Fibroblast of lung (primary cell): ENCODE measurements around the gene PSMB11. TPM values are rescaled to one million over a fixed set of nuclear protein-coding genes. Genes with fewer than 3 reads are reported as not detected.

Experiments
- DNase-seq, 2 donors: peaks; one replicate each; pipeline versions ENCODE4 v3.0.0 to v3.0.0-alpha.2; 2010; ENCODE audit warnings: low read depth in 2 of 2
- H2AFZ ChIP-seq: 2 replicates; pipeline ENCODE4 v1.5.1; 2012; ENCODE audit warnings: low read length, control low read depth, inconsistent platforms
- H3K27ac ChIP-seq: 2 replicates; pipeline ENCODE4 v1.5.1; 2011; ENCODE audit warnings: low read length, control low read depth; ENCODE audit not compliant: insufficient read depth
- H3K27me3 ChIP-seq: 2 replicates; pipeline ENCODE4 v1.5.1; 2011; ENCODE audit warnings: mild to moderate bottlenecking, low read length; ENCODE audit not compliant: control insufficient read depth, insufficient read depth
- H3K36me3 ChIP-seq: 2 replicates; pipeline ENCODE4 v1.5.1; 2011; ENCODE audit warnings: low read length; ENCODE audit not compliant: control insufficient read depth, insufficient read depth
- H3K4me1 ChIP-seq: 2 replicates; pipeline ENCODE4 v1.5.1; 2011; ENCODE audit warnings: low read length; ENCODE audit not compliant: control insufficient read depth, insufficient read depth; ENCODE audit errors: extremely low read depth
- H3K4me2 ChIP-seq: 2 replicates; pipeline ENCODE4 v1.5.1; 2011; ENCODE audit warnings: low read length, control low read depth; ENCODE audit not compliant: insufficient read depth; ENCODE audit errors: extremely low read depth
- H3K4me3 ChIP-seq, 4 experiments: fragments of 200-600 bp in 1 of 4; sonication (generic) in 1 of 4; replicated peaks in 1 of 4; 2 replicates each; pipeline ENCODE4 v1.5.1; 2011 to 2016; ENCODE audit warnings: low read length in 4 of 4, low read depth in 3 of 4, mild to moderate bottlenecking in 3 of 4, control low read depth in 2 of 4, inconsistent platforms in 1 of 4, mixed read lengths in 1 of 4; ENCODE audit not compliant: insufficient read depth in 1 of 4; ENCODE audit errors: control extremely low read depth in 1 of 4
- H3K79me2 ChIP-seq: 2 replicates; pipeline ENCODE4 v1.5.1; 2012; ENCODE audit warnings: mild to moderate bottlenecking, low read length, inconsistent platforms; ENCODE audit not compliant: control insufficient read depth, insufficient read depth
- H3K9ac ChIP-seq: 2 replicates; pipeline ENCODE4 v1.5.1; 2011; ENCODE audit warnings: mild to moderate bottlenecking, low read length, control low read depth; ENCODE audit not compliant: insufficient read depth
- H3K9me3 ChIP-seq: 2 replicates; pipeline ENCODE4 v1.5.1; 2012; ENCODE audit warnings: low read depth, low read length; ENCODE audit not compliant: control insufficient read depth, insufficient read depth
- H4K20me1 ChIP-seq: 2 replicates; pipeline ENCODE4 v1.5.1; 2011; ENCODE audit warnings: low read length; ENCODE audit not compliant: control insufficient read depth, insufficient read depth; ENCODE audit errors: extremely low read depth
- CTCF ChIP-seq, 2 donors: IDR thresholded peaks in 1 of 2; conservative IDR thresholded peaks in 1 of 2; 1 replicate in 1 of 2; 2 replicates in 1 of 2; pipeline ENCODE4 v1.5.1; 2011 to 2012; ENCODE audit warnings: low read length in 2 of 2, control low read depth in 1 of 2, inconsistent platforms in 1 of 2, low read depth in 1 of 2, mild to moderate bottlenecking in 1 of 2
- EZH2 ChIP-seq: IDR thresholded peaks from 2 replicates; pipeline ENCODE4 v1.5.1; 2012; ENCODE audit warnings: low read length, control low read depth, mild to moderate bottlenecking; ENCODE audit errors: missing control alignments
- polyA plus RNA-seq, 2 donors: library from polyadenylated mRNA; depleted of rRNA in 1 of 2; stranded (reverse) in 1 of 2; unstranded in 1 of 2; fragments of >200 nt; gene quantifications; 2 replicates each; pipeline ENCODE4 v1.2.1, GENCODE V29; 2011 to 2012; ENCODE audit warnings: missing spikeins in 1 of 2
- total RNA-seq: library from RNA; depleted of rRNA; stranded (reverse); fragments of >200 nt; gene quantifications from 2 replicates; pipeline ENCODE4 v1.2.1, GENCODE V29; 2014

The PSMB11 gene
- total and polyA plus RNA-seq, 2 donors (not counting 1 experiment from before 2014, with no cell fraction given), result under 0.01 TPM; not detected in 1

DNA sequence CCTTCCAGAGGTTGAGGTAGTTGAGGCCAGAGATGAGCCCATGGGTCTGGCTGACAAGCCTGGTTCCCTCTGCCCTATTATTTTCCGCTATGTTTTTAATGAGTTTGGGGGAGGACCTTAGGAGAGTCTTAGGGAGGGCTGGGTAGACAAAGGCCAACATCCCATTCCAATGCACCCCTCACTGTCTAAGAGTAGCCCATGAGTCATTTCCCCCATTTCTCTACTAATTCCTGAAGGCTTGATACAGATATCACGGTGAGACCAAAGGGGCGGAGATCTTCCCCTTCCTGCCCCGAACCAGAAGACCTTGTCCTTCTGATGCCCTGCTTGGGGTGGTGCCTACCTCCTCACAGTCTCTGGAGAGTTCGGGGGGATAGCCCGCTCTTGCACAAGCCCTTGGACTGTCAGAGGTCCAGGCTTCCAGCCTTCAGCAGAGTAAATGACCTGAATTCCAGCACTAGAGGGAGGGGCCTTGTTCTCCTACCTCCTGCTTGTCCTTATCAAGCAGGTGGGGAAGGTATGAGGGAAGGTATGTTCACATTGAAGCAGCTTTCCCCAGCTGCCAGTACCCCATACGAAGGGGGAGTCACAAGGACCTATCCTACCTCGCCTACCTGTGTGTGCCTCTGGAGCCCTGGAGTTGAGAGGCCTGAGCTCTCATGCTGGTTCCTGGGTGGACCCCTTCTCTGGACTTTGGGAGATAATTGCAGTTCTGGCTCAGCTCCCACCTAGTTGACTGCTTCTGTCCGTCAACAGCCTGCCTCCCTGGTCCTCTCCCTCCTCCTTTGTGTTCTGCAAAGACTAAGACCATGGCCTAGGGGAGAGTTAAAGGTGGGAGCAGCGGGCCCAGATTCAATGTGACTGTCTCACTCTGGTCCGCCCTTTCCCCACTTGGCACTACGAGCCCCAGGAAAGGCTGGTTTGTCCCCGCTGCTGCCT is 3.7 kb downstream of the PSMB11 start:
- no peak for DNase-seq
- TF ChIP-seq EZH2 (no peak), CTCF (conservative IDR thresholded peaks at IDR 0.05 in 1 of 2, IDR thresholded peaks at IDR 0.05 in 1 of 2; ENCODE audit: low read depth in 1 of 2, low read length in 2 of 2) (no peak)
- Histone ChIP-seq H3K79me2 (no peaks in the 10 kb centered on the region), H3K9ac (no peak overlapping the region), H3K27me3 (no peaks in the 10 kb centered on the region), H3K4me3 (no peak overlapping the region), H2AFZ (no peak overlapping the region), H3K27ac (no peak overlapping the region), H3K4me2 (no peak overlapping the region), H3K9me3 (no peaks in the 10 kb centered on the region), H4K20me1 (no peaks in the 10 kb centered on the region), H3K36me3 (no peaks in the 10 kb centered on the region), H3K4me1 (no peaks in the 10 kb centered on the region)

- Histone ChIP-seq H3K4me3 (no peak overlapping the region), H3K36me3 (no peaks in the 10 kb centered on the region), H3K4me2 (no peak overlapping the region), H3K27ac (no peak overlapping the region), H2AFZ (no peak overlapping the region), H3K9me3 (no peaks in the 10 kb centered on the region), H3K9ac (no peak overlapping the region), H3K4me1 (no peaks in the 10 kb centered on the region), H3K79me2 (no peaks in the 10 kb centered on the region), H4K20me1 (no peaks in the 10 kb centered on the region), H3K27me3 (no peaks in the 10 kb centered on the region)
- DNase-seq, result no peak
- no peak for TF ChIP-seq CTCF (conservative IDR thresholded peaks at IDR 0.05 in 1 of 2, IDR thresholded peaks at IDR 0.05 in 1 of 2; ENCODE audit: low read depth in 1 of 2, low read length in 2 of 2)
- no peak for TF ChIP-seq EZH2
These were observed 5.1 kb downstream of the PSMB11 start for GRCh38 chr14:23047034-23047634.

DNA sequence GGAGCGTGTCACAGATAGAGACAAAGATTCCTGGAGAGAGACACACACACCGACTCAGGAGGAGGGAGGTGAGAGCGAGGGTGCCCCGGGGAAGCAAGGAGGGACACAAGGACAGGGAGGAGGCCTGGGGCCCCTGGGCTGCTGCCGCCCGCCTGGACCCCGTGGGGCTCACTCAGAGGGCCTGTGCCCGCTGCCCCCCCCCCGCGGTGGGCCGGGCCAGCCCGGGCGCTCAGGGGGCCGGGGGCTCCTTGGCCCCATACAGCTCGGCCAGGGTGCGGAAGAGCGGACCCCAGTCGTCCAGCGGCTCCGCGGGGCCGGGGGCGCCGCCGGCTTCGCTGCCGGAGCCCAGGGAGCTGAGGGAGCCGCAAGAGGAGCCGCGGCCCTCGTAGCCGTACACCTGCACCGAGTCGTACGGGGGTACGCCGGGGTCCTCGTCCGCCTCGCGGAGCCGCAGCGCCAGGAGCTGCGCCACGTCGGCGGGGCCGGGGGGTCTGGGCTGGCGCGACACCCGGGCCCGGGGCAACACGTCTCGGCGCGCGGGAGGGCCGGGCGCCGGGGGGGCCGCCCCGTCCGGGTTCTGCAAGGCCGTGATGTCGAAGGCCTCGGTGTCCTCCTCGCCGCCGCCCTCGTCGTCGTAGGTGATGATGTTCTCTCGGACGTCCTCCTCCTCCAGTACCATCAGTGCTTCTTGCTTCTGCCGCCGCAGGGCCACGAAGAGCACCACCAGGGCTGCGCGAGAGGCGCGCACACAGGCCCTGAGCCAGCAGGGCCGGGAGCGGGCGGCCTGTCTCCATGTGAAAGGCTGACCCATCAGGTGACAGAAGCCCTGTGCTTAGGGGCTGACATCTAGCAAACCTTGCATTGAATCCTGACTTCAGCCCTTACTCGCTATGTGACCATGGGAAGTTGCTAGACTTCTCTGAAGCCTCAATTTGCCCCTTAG is 6.0 kb downstream of the PSMB11 start:
- H3K9me3 ChIP-seq, result no peaks in the 10 kb centered on the region
- no peak overlapping the region for H2AFZ ChIP-seq
- H4K20me1 ChIP-seq, result no peaks in the 10 kb centered on the region
- H3K4me2 ChIP-seq, result no peak overlapping the region
- no peaks in the 10 kb centered on the region for H3K4me1 ChIP-seq
- H3K27ac ChIP-seq, result no peak overlapping the region
- TF ChIP-seq CTCF (conservative IDR thresholded peaks at IDR 0.05 in 1 of 2, IDR thresholded peaks at IDR 0.05 in 1 of 2; ENCODE audit: low read depth in 1 of 2, low read length in 2 of 2), result no peak
- TF ChIP-seq EZH2, result no peak
- DNase-seq, result no peak
- no peaks in the 10 kb centered on the region for H3K79me2 ChIP-seq
- H3K9ac ChIP-seq, result no peak overlapping the region
- H3K27me3 ChIP-seq, result no peaks in the 10 kb centered on the region
- H3K36me3 ChIP-seq, result peaks cover 2% of the 10 kb centered on the region
- H3K4me3 ChIP-seq, result no peak overlapping the region
